HEK293 (cell line): ENCODE results near the gene KLHL30.
A peak's percentile ranks its signal among the peaks of the same experiment; 100 is the strongest.

Experiments
- CTCF ChIA-PET: fragments of 350-600 bp; formaldehyde crosslinking; extraction: SDS; loops from one replicate; lab custom pipeline; 2021; ENCODE audit warnings: antibody characterized with exemption; lab: Yijun Ruan, JAX
- POLR2A ChIA-PET: fragments of 300-600 bp; formaldehyde crosslinking; extraction: SDS; loops from one replicate; lab custom pipeline; 2020; ENCODE audit warnings: antibody characterized with exemption, inconsistent platforms; lab: Yijun Ruan, JAX
- H3K27ac ChIP-seq: fragments of 200-500 bp; sonication (Bioruptor generic); 2 replicates; pipeline ENCODE4 v1.5.1; 2014; ENCODE audit warnings: low read depth, low read length, control low read depth, inconsistent platforms; ENCODE audit errors: extremely low read depth
- H3K36me3 ChIP-seq, 2 experiments: fragments of 200-500 bp in 1 of 2; sonication (Bioruptor generic) in 1 of 2; 1 replicate in 1 of 2; 2 replicates in 1 of 2; pipeline ENCODE4 v1.5.1; 2014 to 2017; ENCODE audit warnings: inconsistent platforms in 2 of 2, low read length in 2 of 2; ENCODE audit not compliant: control insufficient read depth in 2 of 2, insufficient read depth in 1 of 2
- H3K4me1 ChIP-seq: fragments of 200-500 bp; sonication (Bioruptor generic); 2 replicates; pipeline ENCODE4 v1.5.1; 2014; ENCODE audit warnings: mild to moderate bottlenecking, low read length, inconsistent platforms; ENCODE audit not compliant: control insufficient read depth, insufficient read depth
- H3K4me3 ChIP-seq: 2 replicates; pipeline ENCODE4 v1.5.1; 2011; ENCODE audit warnings: low read depth, mild to moderate bottlenecking, control low read depth, low read length, moderate library complexity
- H3K9me3 ChIP-seq: fragments of 200-500 bp; sonication (Bioruptor generic); 2 replicates; pipeline ENCODE4 v1.5.1; 2014; ENCODE audit warnings: low read depth, low read length, inconsistent platforms; ENCODE audit not compliant: control insufficient read depth, insufficient read depth
- FEZF1 ChIP-seq: fragments of 450-650 bp; formaldehyde crosslinking; IDR thresholded peaks from 2 replicates; pipeline ENCODE4 v1.5.1; 2016; ENCODE audit warnings: missing biosample characterization, missing genetic modification characterization
- PRDM10 ChIP-seq: fragments of 450-650 bp; formaldehyde crosslinking; IDR thresholded peaks from 2 replicates; pipeline ENCODE4 v1.5.1; 2016; ENCODE audit warnings: missing biosample characterization, missing genetic modification characterization
- SCRT2 ChIP-seq: fragments of 450-650 bp; formaldehyde crosslinking; IDR thresholded peaks from 2 replicates; pipeline ENCODE4 v1.5.1; 2016; ENCODE audit warnings: missing biosample characterization, missing genetic modification characterization
- ZFP41 ChIP-seq: fragments of 450-650 bp; formaldehyde crosslinking; IDR thresholded peaks from 2 replicates; pipeline ENCODE4 v1.5.1; 2016; ENCODE audit warnings: missing biosample characterization, missing genetic modification characterization, borderline replicate concordance
- ZNF133 ChIP-seq: fragments of 450-650 bp; formaldehyde crosslinking; IDR thresholded peaks from 2 replicates; pipeline ENCODE4 v1.5.1; 2016; ENCODE audit warnings: missing biosample characterization, missing genetic modification characterization
- ZNF157 ChIP-seq: fragments of 450-650 bp; formaldehyde crosslinking; IDR thresholded peaks from 2 replicates; pipeline ENCODE4 v1.5.1; 2016; ENCODE audit warnings: missing biosample characterization, missing genetic modification characterization
- ZNF621 ChIP-seq: fragments of 450-650 bp; formaldehyde crosslinking; IDR thresholded peaks from 2 replicates; pipeline ENCODE4 v1.5.1; 2017; ENCODE audit warnings: missing biosample characterization, missing genetic modification characterization
- ZNF830 ChIP-seq: fragments of 450-650 bp; IDR thresholded peaks from 2 replicates; pipeline ENCODE4 v1.5.0; 2018; ENCODE audit warnings: missing biosample characterization, missing genetic modification characterization, low read depth, mild to moderate bottlenecking, moderate library complexity
- ZSCAN16 ChIP-seq: fragments of 450-650 bp; formaldehyde crosslinking; IDR thresholded peaks from 2 replicates; pipeline ENCODE4 v1.5.1; 2016; ENCODE audit warnings: missing biosample characterization, missing genetic modification characterization
- ZSCAN30 ChIP-seq: fragments of 450-650 bp; IDR thresholded peaks from 2 replicates; pipeline ENCODE4 v1.5.1; 2018; ENCODE audit warnings: missing biosample characterization, mild to moderate bottlenecking, missing genetic modification characterization, moderate library complexity
- TF ChIP-seq, protein P1 (sequence below): fragments of 450-650 bp; formaldehyde crosslinking; IDR thresholded peaks from 2 replicates; pipeline ENCODE4 v1.5.1; 2016; ENCODE audit warnings: missing biosample characterization, missing genetic modification characterization, borderline replicate concordance
- TF ChIP-seq, protein P2 (sequence below): fragments of 450-650 bp; formaldehyde crosslinking; IDR thresholded peaks from 2 replicates; pipeline ENCODE4 v1.5.1; 2016; ENCODE audit warnings: missing biosample characterization, missing genetic modification characterization

Gene KLHL30

GRCh38 chr2:238164906-238165287 lies 26.4 kb downstream of the KLHL30 start (continued):
- TF ChIP-seq, protein P1, sequence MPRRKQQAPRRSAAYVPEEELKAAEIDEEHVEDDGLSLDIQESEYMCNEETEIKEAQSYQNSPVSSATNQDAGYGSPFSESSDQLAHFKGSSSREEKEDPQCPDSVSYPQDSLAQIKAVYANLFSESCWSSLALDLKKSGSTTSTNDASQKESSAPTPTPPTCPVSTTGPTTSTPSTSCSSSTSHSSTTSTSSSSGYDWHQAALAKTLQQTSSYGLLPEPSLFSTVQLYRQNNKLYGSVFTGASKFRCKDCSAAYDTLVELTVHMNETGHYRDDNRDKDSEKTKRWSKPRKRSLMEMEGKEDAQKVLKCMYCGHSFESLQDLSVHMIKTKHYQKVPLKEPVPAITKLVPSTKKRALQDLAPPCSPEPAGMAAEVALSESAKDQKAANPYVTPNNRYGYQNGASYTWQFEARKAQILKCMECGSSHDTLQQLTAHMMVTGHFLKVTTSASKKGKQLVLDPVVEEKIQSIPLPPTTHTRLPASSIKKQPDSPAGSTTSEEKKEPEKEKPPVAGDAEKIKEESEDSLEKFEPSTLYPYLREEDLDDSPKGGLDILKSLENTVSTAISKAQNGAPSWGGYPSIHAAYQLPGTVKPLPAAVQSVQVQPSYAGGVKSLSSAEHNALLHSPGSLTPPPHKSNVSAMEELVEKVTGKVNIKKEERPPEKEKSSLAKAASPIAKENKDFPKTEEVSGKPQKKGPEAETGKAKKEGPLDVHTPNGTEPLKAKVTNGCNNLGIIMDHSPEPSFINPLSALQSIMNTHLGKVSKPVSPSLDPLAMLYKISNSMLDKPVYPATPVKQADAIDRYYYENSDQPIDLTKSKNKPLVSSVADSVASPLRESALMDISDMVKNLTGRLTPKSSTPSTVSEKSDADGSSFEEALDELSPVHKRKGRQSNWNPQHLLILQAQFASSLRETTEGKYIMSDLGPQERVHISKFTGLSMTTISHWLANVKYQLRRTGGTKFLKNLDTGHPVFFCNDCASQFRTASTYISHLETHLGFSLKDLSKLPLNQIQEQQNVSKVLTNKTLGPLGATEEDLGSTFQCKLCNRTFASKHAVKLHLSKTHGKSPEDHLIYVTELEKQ (tag by site-specific recombination): no peak
- TF ChIP-seq ZNF157 (tag by site-specific recombination): no peak
- TF ChIP-seq PRDM10: no peak
- TF ChIP-seq, protein P2, sequence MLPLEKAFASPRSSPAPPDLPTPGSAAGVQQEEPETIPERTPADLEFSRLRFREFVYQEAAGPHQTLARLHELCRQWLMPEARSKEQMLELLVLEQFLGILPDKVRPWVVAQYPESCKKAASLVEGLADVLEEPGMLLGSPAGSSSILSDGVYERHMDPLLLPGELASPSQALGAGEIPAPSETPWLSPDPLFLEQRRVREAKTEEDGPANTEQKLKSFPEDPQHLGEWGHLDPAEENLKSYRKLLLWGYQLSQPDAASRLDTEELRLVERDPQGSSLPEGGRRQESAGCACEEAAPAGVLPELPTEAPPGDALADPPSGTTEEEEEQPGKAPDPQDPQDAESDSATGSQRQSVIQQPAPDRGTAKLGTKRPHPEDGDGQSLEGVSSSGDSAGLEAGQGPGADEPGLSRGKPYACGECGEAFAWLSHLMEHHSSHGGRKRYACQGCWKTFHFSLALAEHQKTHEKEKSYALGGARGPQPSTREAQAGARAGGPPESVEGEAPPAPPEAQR (tag by site-specific recombination): no peak
- TF ChIP-seq ZSCAN30 (tag by site-specific recombination): no peak

DNA sequence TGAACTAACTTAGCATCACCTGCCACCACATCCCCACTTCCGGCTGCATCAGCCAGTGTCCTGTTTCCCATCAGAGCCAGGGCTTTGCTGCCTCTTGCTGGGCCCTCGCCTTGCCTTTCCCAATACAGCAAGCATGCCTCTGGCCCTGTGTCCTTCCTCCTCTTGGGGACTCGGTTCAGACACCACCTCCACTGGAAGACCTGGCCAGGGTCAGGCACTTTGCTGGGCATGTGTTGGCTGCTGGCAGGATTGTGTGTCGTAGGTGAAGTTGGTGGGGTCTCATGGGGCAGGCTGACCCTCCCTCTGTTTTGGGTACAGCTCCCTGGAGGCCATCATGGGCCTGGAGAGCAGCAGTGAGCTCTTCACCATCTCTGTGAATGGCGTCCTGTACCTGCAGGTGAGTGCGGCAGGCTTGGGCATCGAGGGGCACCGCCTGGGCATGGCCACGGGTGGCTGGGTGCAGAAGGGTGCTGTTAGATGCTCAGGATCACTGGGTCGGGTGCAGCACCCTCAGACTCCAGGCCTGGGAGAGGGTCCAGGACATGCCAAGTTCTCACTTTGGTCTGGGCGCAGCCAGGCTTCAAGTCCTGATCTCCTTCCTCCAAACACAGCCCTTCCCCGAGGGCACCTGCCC lies 26.9 kb downstream of the KLHL30 start:
- TF ChIP-seq ZSCAN16 (no peak), ZNF133 (no peak), FEZF1 (tag by site-specific recombination) (no peak)
- no peak overlapping the region for H3K27ac ChIP-seq
- H3K9me3 ChIP-seq: no peaks in the 10 kb centered on the region
- POLR2A ChIA-PET: no interaction called here
- CTCF ChIA-PET: interaction anchor here (0.7 to 0.9 kb wide), 2 partner anchors 11 to 74 kb away, joined by 3 to 5 read pairs; no protein-coding TSS in a partner anchor
- H3K36me3 ChIP-seq: peaks cover 0 to 47% of the 10 kb centered on the region in 2 experiments; a peak in 1 of 3 replicates
- H3K4me1 ChIP-seq: peaks cover 8% of the 10 kb centered on the region; the same call in 1 of the 2 replicates
- no peak overlapping the region for H3K4me3 ChIP-seq

DNA sequence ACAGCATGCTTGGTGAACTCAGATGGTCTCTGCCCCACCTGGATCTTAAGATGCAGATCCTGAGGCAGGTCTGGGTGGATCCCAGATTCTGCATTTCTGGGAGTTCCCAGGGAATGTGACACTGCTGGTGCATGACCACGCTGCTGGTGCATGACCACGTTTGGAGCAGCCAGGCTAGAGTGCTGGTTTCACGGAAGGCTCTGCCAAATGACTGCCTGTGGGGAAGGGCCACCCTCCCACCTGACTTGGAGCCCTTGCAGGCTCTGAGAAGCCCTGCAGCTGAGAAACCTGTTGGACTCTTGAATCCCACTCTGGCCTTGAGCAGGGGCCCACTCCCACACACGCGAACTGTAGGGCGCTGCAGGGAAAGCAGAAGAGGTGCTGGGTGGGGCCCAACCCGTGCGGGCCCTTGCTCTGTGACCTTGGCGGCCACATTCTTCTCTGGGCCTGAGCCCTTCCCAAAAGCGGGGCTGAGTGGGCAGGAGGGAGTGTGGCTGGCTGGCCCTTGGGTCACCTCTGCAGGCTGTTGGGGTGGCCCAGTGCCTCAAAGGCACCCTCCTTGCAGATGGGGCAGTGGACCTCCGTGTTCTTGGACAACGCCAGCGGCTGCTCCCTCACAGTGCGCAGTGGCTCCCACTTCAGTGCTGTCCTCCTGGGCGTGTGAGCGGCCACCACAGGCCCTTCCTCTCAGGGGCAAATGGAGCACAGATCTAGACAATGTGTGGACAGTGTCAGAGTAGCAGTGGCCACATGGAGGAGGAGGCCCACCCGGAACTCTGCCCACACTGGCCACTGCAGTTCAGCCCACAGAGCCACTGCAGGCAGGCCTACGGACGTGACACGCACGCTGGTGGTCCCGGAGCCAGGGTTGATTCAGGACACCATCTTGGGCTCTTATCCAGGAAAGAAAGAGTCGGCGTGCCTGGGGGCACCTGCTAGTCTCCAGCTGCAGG lies 28.2 kb downstream of the KLHL30 start:
- TF ChIP-seq SCRT2 (tag by site-specific recombination): peak; percentile 53; the same call in 1 of the 2 replicates
- no peak for TF ChIP-seq ZNF830 (tag by site-specific recombination)
- TF ChIP-seq ZFP41 (tag by site-specific recombination): no peak
- no peak for TF ChIP-seq ZNF621
- ChIA-PET CTCF (interaction anchor here (0.5 to 1.9 kb wide), 2 partner anchors 8 to 1046 kb away, joined by 3 to 6 read pairs; partner anchors contain the start of gene ERFE), POLR2A (no interaction called here)
- peaks cover 8% of the 10 kb centered on the region; the same call in 1 of the 2 replicates for H3K4me1 ChIP-seq
- H3K4me3 ChIP-seq: no peak overlapping the region
- H3K27ac ChIP-seq: no peak overlapping the region
- no peaks in the 10 kb centered on the region for H3K9me3 ChIP-seq
- H3K36me3 ChIP-seq: peaks cover 3 to 58% of the 10 kb centered on the region in 2 experiments; a peak in 2 of 3 replicates
